HepG2 (cell line): ENCODE data around the gene NSMCE1. TPM values are rescaled to one million over a fixed set of nuclear protein-coding genes. Genes with fewer than 3 reads are reported as not detected.
A peak's percentile ranks its signal among the peaks of the same experiment; 100 is the strongest.

Experiments
- HIVEP1 ChIP-seq: sonication (generic); formaldehyde crosslinking; IDR thresholded peaks from 2 replicates; pipeline ENCODE4 v1.4.0; 2020; ENCODE audit warnings: mild to moderate bottlenecking, missing genetic modification reagents
- HNRNPLL ChIP-seq: fragments of 200-400 bp; formaldehyde crosslinking; IDR thresholded peaks from 2 replicates; pipeline ENCODE4 v1.6.1; 2017; ENCODE audit warnings: mild to moderate bottlenecking, low read depth, low read length; ENCODE audit not compliant: poor library complexity, severe bottlenecking
- IKZF1 ChIP-seq: fragments of 450-650 bp; IDR thresholded peaks from 2 replicates; pipeline ENCODE4 v1.7.1; 2016
- MAFF ChIP-seq: IDR thresholded peaks from 2 replicates; pipeline ENCODE4 v1.6.1; 2011; ENCODE audit warnings: low read depth, low read length, improper control_type of control experiment
- NFATC3 ChIP-seq: sonication (generic); formaldehyde crosslinking; IDR thresholded peaks from 2 replicates; pipeline ENCODE4 v1.5.1; 2020; ENCODE audit warnings: mild to moderate bottlenecking, missing genetic modification reagents
- NRL ChIP-seq: sonication (generic); formaldehyde crosslinking; IDR thresholded peaks from 2 replicates; pipeline ENCODE4 v1.5.0; 2020; ENCODE audit warnings: missing genetic modification reagents, mild to moderate bottlenecking, moderate library complexity, borderline replicate concordance
- PHF8 ChIP-seq: sonication (generic); formaldehyde crosslinking; IDR thresholded peaks from 2 replicates; pipeline ENCODE4 v1.5.0; 2020; ENCODE audit warnings: missing genetic modification reagents
- POGZ ChIP-seq: sonication (generic); formaldehyde crosslinking; IDR thresholded peaks from 2 replicates; pipeline ENCODE4 v1.4.0; 2020; ENCODE audit warnings: mild to moderate bottlenecking, missing genetic modification reagents
- POLR2AphosphoS5 ChIP-seq: IDR thresholded peaks from 2 replicates; pipeline ENCODE4 v1.6.1; 2012; ENCODE audit warnings: low read depth, low read length
- PRMT3 ChIP-seq: sonication (generic); formaldehyde crosslinking; IDR thresholded peaks from 2 replicates; pipeline ENCODE4 v1.8.1; 2022; ENCODE audit warnings: low read depth, mild to moderate bottlenecking, moderate library complexity, missing genetic modification reagents, borderline replicate concordance
- RORA ChIP-seq: sonication (generic); formaldehyde crosslinking; IDR thresholded peaks from 2 replicates; pipeline ENCODE4 v1.5.0; 2020; ENCODE audit warnings: mild to moderate bottlenecking, missing genetic modification reagents, moderate library complexity
- RXRA ChIP-seq: sonication (generic); formaldehyde crosslinking; IDR thresholded peaks from 2 replicates; pipeline ENCODE4 v1.5.1; 2020; ENCODE audit warnings: missing genetic modification reagents
- SP1 ChIP-seq, 2 experiments: fragments of 450-650 bp in 1 of 2; sonication (generic) in 1 of 2; formaldehyde crosslinking in 1 of 2; IDR thresholded peaks; 2 replicates each; pipeline versions ENCODE4 v1.4.0 to v1.6.1; 2016 to 2020; ENCODE audit warnings: missing genetic modification reagents in 1 of 2
- TP53 ChIP-seq: sonication (generic); formaldehyde crosslinking; conservative IDR thresholded peaks from 2 replicates; pipeline ENCODE4 v1.4.0; 2020; ENCODE audit warnings: missing genetic modification reagents
- ZFAT ChIP-seq: sonication (generic); formaldehyde crosslinking; conservative IDR thresholded peaks from 2 replicates; pipeline ENCODE4 v1.8.1; 2023; ENCODE audit warnings: missing genetic modification reagents, inconsistent platforms
- ZFP62 ChIP-seq: sonication (generic); formaldehyde crosslinking; IDR thresholded peaks from 2 replicates; pipeline ENCODE4 v1.4.0; 2020; ENCODE audit warnings: missing genetic modification reagents
- ZKSCAN1 ChIP-seq: fragments of 150-350 bp; IDR thresholded peaks from 2 replicates; pipeline ENCODE4 v1.6.1; 2014; ENCODE audit warnings: low read length
- ZNF552 ChIP-seq: sonication (generic); formaldehyde crosslinking; IDR thresholded peaks from 2 replicates; pipeline ENCODE4 v1.9.0; 2022; ENCODE audit warnings: missing genetic modification reagents, mild to moderate bottlenecking, borderline replicate concordance
- ZNF891 ChIP-seq: sonication (generic); formaldehyde crosslinking; IDR thresholded peaks from 2 replicates; pipeline ENCODE4 v1.5.0; 2020; ENCODE audit warnings: mild to moderate bottlenecking, missing genetic modification reagents
- polyA plus RNA-seq, 8 experiments: library from polyadenylated mRNA; depleted of rRNA in 3 of 8; stranded (reverse) in 7 of 8; unstranded in 1 of 8; fragments of >200 nt; fragmentation: Illumina TruSeq in 4 of 8; extraction: Trizol in 4 of 8; gene quantifications; 2 replicates each; pipeline versions ENCODE4 v1.2.1 to v1.2.3, GENCODE V29; 2011 to 2016; ENCODE audit warnings: low read depth in 4 of 8, missing spikeins in 1 of 8, mixed read lengths in 1 of 8; ENCODE audit not compliant: insufficient read depth in 1 of 8
- total RNA-seq, 5 experiments: library from RNA; depleted of rRNA; stranded (reverse); fragments of >200 nt; fragmentation: Illumina TruSeq; extraction: Trizol; gene quantifications; 2 replicates each; pipeline ENCODE4 v1.2.3, GENCODE V29; 2016; ENCODE audit warnings: low read depth in 1 of 5
- TF ChIP-seq, protein P1 (sequence below): sonication (generic); formaldehyde crosslinking; IDR thresholded peaks from 2 replicates; pipeline ENCODE4 v1.4.0; 2020; ENCODE audit warnings: missing genetic modification reagents, borderline replicate concordance
- TF ChIP-seq, protein P2 (sequence below): IDR thresholded peaks from 2 replicates; pipeline ENCODE4 v1.6.1; 2012; ENCODE audit warnings: low read length, improper control_type of control experiment

NSMCE1 gene
- total and polyA plus RNA-seq, 2 of the 13 experiments (the other 11 are each of a cell fraction or from before 2014, with no cell fraction given): 42.7 to 52.9 TPM

DNA sequence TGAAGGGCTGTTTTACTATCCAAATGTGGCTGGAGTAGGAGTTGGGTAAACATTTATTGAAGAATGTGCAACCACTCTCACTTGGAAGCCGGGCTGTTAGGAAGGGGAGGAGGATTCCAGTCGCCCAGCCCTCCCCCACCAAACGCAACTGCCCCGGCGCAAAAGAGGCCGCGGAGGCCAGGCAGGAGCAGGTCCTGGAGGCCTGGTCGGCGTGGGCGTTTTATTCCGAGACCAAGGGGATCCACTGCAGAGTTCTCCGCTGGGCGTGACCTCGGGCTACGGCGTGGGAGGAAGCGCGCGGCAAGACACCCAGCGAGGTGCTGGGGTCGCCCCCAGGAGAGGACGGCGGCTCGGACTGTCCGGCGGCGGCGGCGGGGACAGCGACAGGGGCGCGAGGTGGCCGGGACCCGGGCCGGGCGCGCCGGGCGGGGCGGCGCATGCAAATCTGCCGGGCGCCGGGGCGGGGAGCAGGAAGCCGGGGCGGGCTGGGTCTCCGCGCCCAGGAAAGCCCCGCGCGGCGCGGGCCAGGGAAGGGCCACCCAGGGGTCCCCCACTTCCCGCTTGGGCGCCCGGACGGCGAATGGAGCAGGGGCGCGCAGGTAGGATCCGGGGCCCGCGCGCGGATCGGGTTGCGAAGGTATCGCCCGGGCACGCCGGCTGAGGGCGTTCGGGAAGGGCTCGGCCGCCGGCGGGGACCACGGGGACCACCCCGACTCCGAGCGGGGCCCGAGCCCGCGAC lies 45.0 kb upstream of the NSMCE1 start, which contains the start of gene IL4R (continued):
- TF ChIP-seq, protein P1, sequence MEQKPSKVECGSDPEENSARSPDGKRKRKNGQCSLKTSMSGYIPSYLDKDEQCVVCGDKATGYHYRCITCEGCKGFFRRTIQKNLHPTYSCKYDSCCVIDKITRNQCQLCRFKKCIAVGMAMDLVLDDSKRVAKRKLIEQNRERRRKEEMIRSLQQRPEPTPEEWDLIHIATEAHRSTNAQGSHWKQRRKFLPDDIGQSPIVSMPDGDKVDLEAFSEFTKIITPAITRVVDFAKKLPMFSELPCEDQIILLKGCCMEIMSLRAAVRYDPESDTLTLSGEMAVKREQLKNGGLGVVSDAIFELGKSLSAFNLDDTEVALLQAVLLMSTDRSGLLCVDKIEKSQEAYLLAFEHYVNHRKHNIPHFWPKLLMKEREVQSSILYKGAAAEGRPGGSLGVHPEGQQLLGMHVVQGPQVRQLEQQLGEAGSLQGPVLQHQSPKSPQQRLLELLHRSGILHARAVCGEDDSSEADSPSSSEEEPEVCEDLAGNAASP (CRISPR knock-in tag): no peak
- TF ChIP-seq HNRNPLL (peak; percentile 78), HIVEP1 (peak; percentile 83; the same call in 1 of the 2 replicates), RORA (CRISPR knock-in tag) (no peak), RXRA (CRISPR knock-in tag) (peak; percentile 75), POGZ (CRISPR knock-in tag) (peak; percentile 5; the same call in 1 of the 2 replicates), ZKSCAN1 (no peak; the same call in 1 of the 2 replicates), ZFAT (CRISPR knock-in tag) (no peak), MAFF (no peak), ZFP62 (CRISPR knock-in tag) (no peak), POLR2AphosphoS5 (peak; percentile 75), PRMT3 (CRISPR knock-in tag) (no peak), PHF8 (peak; percentile 87), IKZF1 (no peak), TP53 (CRISPR knock-in tag) (no peak), ZNF891 (CRISPR knock-in tag) (no peak), ZNF552 (CRISPR knock-in tag) (no peak), NRL (CRISPR knock-in tag) (no peak), SP1 (IDR thresholded peaks at IDR 0.05) (no peak), SP1 (CRISPR knock-in tag; IDR thresholded peaks at IDR 0.05) (peak; percentile 46; the same call in 1 of the 2 replicates), NFATC3 (0 out of 2 replicates have a peak, but pooled peaks have one; percentile 73)
- TF ChIP-seq, protein P2, sequence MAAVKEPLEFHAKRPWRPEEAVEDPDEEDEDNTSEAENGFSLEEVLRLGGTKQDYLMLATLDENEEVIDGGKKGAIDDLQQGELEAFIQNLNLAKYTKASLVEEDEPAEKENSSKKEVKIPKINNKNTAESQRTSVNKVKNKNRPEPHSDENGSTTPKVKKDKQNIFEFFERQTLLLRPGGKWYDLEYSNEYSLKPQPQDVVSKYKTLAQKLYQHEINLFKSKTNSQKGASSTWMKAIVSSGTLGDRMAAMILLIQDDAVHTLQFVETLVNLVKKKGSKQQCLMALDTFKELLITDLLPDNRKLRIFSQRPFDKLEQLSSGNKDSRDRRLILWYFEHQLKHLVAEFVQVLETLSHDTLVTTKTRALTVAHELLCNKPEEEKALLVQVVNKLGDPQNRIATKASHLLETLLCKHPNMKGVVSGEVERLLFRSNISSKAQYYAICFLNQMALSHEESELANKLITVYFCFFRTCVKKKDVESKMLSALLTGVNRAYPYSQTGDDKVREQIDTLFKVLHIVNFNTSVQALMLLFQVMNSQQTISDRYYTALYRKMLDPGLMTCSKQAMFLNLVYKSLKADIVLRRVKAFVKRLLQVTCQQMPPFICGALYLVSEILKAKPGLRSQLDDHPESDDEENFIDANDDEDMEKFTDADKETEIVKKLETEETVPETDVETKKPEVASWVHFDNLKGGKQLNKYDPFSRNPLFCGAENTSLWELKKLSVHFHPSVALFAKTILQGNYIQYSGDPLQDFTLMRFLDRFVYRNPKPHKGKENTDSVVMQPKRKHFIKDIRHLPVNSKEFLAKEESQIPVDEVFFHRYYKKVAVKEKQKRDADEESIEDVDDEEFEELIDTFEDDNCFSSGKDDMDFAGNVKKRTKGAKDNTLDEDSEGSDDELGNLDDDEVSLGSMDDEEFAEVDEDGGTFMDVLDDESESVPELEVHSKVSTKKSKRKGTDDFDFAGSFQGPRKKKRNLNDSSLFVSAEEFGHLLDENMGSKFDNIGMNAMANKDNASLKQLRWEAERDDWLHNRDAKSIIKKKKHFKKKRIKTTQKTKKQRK: no peak
